HG02588 (cell line): Measurements from ENCODE around the gene NSDHL.

Experiments
- ATAC-seq: cut with Tn5 transposase; IDR thresholded peaks from one replicate; pipeline ENCODE4 v1.9.1; 2021; ENCODE audit warnings: mild to moderate bottlenecking, moderate library complexity; ENCODE audit not compliant: unreplicated experiment

NSDHL gene

GRCh38 chrX:152843852-152844251 is 13.0 kb downstream of the NSDHL start:
- no peak for ATAC-seq

GRCh38 chrX:152844256-152844655 is 13.4 kb downstream of the NSDHL start:
- no peak for ATAC-seq

- ATAC-seq: no peak
These were observed 14.9 kb downstream of the NSDHL start for GRCh38 chrX:152845618-152846240.

DNA sequence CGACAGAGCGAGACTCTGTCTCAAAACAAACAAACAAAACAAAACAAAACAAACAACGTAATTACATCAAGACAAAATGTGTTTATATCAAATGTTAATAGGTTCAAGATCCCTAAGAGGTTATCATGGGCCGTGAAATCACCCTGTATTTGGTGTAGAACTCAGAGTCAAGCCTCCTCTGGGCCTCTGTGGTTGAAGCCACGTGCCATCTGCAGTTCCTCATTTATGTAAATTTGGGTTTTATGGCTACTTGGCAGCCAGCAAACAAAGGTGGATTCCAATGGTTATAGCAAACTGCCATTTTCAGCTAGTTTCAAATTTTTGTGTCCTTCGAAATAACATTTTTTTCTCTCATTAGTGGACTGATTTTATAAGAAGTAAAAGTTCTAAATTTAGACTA is 16.4 kb downstream of the NSDHL start:
- ATAC-seq: no peak

DNA sequence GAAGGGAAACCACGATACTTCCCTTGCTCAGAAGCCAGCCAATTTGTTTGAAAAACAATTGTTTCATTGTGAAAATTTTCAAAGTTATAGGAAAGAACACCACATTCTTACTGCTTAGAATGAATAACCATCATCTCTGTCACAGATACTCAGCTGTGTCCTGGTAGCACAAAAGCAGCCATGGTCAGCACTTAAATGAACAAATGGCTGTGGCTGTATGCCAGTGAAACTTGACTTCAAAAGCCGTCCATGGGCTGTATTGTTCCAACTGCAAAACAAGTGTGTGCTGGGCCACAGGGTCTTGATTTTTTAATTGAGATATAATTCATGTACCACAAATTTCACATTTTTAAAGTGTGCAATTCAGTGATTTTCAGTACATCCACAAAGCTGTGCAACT is 19.6 kb downstream of the NSDHL start:
- ATAC-seq: no peak

GRCh38 chrX:152853986-152854385 is 23.1 kb downstream of the NSDHL start:
- no peak for ATAC-seq

- ATAC-seq: no peak
These were observed 30.3 kb downstream of the NSDHL start for GRCh38 chrX:152861116-152861515.

DNA sequence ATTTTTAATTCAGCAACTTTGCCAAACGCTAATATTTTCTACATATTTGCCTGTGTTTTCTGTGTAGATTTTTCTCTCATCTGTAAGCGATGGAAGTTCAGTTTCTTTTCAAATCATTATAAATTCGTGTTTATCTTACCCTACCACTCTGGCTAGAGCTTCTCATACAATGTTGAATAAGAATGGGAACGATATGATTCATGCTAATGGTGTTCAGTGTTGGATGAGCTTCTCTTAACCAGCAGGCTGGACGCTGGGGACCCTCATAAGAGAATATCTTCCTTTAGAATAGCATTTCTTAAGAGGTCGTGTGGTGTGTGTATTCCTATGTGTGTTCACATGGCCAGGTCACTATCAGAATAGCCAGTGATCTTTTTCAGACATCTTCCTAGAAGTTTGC is 31.0 kb downstream of the NSDHL start:
- no peak for ATAC-seq

- ATAC-seq: no peak
These were observed 34.5 kb downstream of the NSDHL start for GRCh38 chrX:152865232-152865920.

- no peak for ATAC-seq
These were observed 35.5 kb downstream of the NSDHL start for GRCh38 chrX:152866386-152866785.

- ATAC-seq: no peak
These were observed 39.1 kb downstream of the NSDHL start for GRCh38 chrX:152869972-152870371.

GRCh38 chrX:152871260-152871659 is 40.4 kb downstream of the NSDHL start:
- no peak for ATAC-seq

- ATAC-seq: no peak
These were observed 41.7 kb downstream of the NSDHL start for GRCh38 chrX:152872522-152872921.

DNA sequence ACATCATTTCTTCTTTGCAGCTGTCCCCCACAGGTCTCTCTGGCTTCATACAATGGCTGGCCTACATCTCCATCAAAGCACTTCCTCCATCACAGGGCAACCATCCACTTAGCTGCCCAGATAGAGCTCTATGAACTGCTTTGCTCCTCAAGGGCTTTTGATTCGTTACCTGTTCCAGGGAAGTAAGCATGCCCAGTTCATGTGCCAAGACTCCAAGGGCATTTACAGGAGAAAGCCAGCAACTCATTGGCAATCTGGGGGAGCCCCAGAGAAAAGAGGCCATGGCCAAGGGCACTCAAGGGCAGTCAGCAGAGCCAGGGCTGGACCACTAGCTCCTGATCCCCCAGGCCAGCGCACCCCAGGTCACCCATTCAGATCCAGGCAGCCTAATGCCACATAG is 42.5 kb downstream of the NSDHL start:
- ATAC-seq: no peak

DNA sequence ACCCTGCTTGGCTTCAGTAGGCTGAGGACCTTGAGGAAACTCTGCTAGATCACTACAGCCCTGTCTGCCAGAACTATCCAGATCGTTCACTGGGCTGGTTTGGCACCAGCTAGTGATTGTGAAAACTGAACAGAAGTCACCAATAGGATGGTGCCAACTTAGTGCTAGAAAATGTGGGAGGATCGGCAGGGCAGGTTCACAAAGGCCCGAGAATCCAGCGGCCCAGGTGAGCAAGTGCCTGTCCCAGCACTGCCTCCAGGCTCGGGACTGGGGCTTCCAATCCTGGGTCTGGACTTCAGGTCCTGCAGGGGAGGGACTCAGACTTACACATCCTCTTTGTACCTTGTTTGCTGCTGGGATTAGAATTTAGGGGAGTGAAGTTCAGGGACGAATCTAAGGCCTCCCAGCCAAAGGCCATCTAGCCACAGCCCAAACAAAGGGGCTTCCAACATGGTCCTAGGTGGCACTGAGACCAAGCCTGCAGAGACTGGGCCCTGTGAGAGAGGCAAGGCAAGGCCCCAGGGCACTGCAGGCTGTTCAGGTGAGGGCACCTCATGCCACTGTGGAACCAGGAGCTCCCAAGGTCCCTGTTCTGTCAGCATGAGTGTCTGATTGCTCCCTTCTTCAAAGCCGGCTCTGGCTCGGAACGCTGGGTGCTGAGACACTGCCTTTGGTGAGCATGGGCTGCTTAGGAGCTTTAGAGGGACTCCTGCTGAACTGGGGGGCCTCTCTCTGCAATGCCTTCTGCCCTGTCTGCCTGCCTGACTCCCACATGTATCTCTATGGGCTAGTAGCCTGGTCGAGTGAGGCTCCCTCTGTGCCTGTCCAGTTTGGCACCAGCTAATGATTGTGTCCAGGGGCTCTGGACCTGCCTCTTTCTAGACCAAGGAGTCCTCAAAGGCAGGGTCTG is 46.3 kb downstream of the NSDHL start:
- ATAC-seq: no peak

GRCh38 chrX:152878976-152879755 is 48.3 kb downstream of the NSDHL start:
- no peak for ATAC-seq

GRCh38 chrX:152881289-152881688 is 50.4 kb downstream of the NSDHL start:
- ATAC-seq: no peak

DNA sequence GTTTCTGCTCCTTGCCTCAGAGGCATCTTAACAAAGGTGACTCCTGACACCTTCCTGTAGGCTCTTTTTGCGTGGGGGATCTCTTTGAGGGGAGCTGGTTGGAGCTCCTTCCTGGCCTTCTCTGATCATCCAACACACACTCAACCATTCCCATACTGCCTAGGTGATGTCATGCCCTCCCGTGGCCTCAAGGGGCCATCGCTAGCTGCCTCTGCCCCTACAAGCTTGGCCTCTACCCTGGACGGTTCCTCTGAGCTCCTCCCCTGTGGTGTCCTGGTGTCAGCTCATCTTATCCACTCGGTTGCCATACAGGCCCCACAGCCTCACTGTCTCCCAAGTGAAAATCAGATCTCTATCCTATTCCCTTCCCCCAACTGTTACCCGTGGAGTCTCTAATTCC is 53.3 kb downstream of the NSDHL start:
- no peak for ATAC-seq

- no peak for ATAC-seq
These were observed 55.9 kb downstream of the NSDHL start for GRCh38 chrX:152886716-152887115.

DNA sequence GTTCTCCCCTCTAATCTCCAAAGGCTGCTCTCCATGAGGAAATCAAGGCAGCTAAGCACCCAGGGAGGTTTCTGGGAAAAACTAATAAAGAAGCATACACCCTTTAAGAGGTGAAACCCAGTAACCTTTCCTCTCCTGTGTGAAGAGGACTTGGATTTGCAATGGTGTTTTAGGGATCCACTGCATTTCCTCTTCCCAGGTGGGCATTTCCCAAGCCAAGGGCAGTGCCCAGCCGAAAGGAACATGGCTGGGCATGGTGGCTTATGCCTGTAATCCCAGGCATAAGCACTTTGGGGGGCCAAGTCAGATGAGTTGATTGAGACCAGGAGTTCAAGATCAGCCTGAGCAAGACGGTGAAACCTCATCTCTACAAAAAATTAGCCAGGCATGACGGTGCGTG is 61.6 kb downstream of the NSDHL start:
- no peak for ATAC-seq
